Spinal cord (tissue), 10 donors: ENCODE data around the gene DHRS4. TPM values are rescaled to one million over a fixed set of nuclear protein-coding genes. Genes with fewer than 3 reads are reported as not detected.

ENCODE experiments used
- DNase-seq, 6 donors: peaks; one replicate each; pipeline versions ENCODE4 v3.0.0 to v3.0.0-alpha.2; 2013 to 2015; ENCODE audit warnings: low spot score in 6 of 6, low read depth in 4 of 6
- H3K27ac ChIP-seq: one replicate; pipeline ENCODE4 v1.5.1; 2013; ENCODE audit warnings: low read depth, low read length, control low read depth
- H3K27me3 ChIP-seq: one replicate; pipeline ENCODE4 v1.6.1; 2013; ENCODE audit warnings: low read length; ENCODE audit not compliant: control insufficient read depth, insufficient read depth
- H3K36me3 ChIP-seq: one replicate; pipeline ENCODE4 v1.6.1; 2013; ENCODE audit warnings: low read length; ENCODE audit not compliant: control insufficient read depth, insufficient read depth
- H3K4me1 ChIP-seq: one replicate; pipeline ENCODE4 v1.6.1; 2013; ENCODE audit warnings: low read length; ENCODE audit not compliant: control insufficient read depth, insufficient read depth
- H3K4me3 ChIP-seq: one replicate; pipeline ENCODE4 v1.5.1; 2013; ENCODE audit warnings: low read depth, low read length, control low read depth
- H3K9me3 ChIP-seq: one replicate; pipeline ENCODE4 v1.6.1; 2013; ENCODE audit warnings: low read length; ENCODE audit not compliant: control insufficient read depth, insufficient read depth
- WGBS: methylation state at CpG from one replicate; pipeline ENCODE4 v1.1.5; 2013; ENCODE audit warnings: missing lambda C conversion rate; ENCODE audit not compliant: insufficient coverage; 5-methylcytosine and 5-hydroxymethylcytosine counted together
- long read RNA-seq, 4 donors: transcript quantifications; one replicate each; lab custom pipeline, GENCODE V29; 2026
- polyA plus RNA-seq, 2 donors: library from polyadenylated mRNA; unstranded; fragments of 120-200 nt; gene quantifications; one replicate each; pipeline ENCODE4 v1.2.1, GENCODE V29; 2013; ENCODE audit not compliant: insufficient read length in 2 of 2
- total RNA-seq, 2 donors: library from RNA; depleted of rRNA in 1 of 2; stranded (reverse); fragments of 120-200 nt in 1 of 2; fragments of >200 nt in 1 of 2; gene quantifications; one replicate each; pipeline versions ENCODE4 v1.2.3 to v1.2.4, GENCODE V29; 2013 to 2014
- donor health status: healthy.

The DHRS4 gene
- 10 to 100 TPM; 14.1 to 19.9 TPM for total RNA-seq
- polyA plus RNA-seq: 10 to 100 TPM; 16.5 to 22.7 TPM
- long read RNA-seq, donor 1, transcript DHRS4-201 (8 exons, 1,443 nt): major isoform, 12 of 21 reads
- long read RNA-seq, donor 1, transcript DHRS4-203 (5 exons, 727 nt): minor isoform, 8 of 21 reads
- long read RNA-seq, donor 1, partial matches to known transcripts: 0 of 21 reads
- long read RNA-seq, donor 1, other reads (novel, unspliced or antisense): 0 of 21 reads
- long read RNA-seq, donor 2, partial matches to known transcripts: 0 of 4 reads
- long read RNA-seq, donor 2, other reads (novel, unspliced or antisense): 0 of 4 reads
- long read RNA-seq, donor 3, partial matches to known transcripts: 0 of 6 reads
- long read RNA-seq, donor 3, other reads (novel, unspliced or antisense): 0 of 6 reads
- long read RNA-seq, donor 4, transcript DHRS4-201 (8 exons, 1,443 nt): minor isoform, 9 of 38 reads
- long read RNA-seq, donor 4, transcript DHRS4-203 (5 exons, 727 nt): major isoform, 19 of 38 reads
- long read RNA-seq, donor 4, partial matches to known transcripts: 0 of 38 reads
- long read RNA-seq, donor 4, other reads (novel, unspliced or antisense): 5 of 38 reads

- peak; percentile 65 to 93 (median 74) for DNase-seq
- Histone ChIP-seq H3K27me3 (no peaks in the 10 kb centered on the region), H3K4me1 (peaks cover 23% of the 10 kb centered on the region), H3K4me3 (peak within 1 kb of the TSS; percentile 61), H3K9me3 (no peaks in the 10 kb centered on the region), H3K27ac (peak within 1 kb of the TSS; percentile 74), H3K36me3 (no peaks in the 10 kb centered on the region)
- WGBS: 1% methylated on average over 44 of the region's 44 CpGs
Observed at GRCh38 chr14:23953464-23954278, at the start of gene DHRS4. Gene DHRS4, plus strand, starts transcription at chr14:23953770. Its CDS starts 19 bp downstream, at chr14:23953789.

DNA sequence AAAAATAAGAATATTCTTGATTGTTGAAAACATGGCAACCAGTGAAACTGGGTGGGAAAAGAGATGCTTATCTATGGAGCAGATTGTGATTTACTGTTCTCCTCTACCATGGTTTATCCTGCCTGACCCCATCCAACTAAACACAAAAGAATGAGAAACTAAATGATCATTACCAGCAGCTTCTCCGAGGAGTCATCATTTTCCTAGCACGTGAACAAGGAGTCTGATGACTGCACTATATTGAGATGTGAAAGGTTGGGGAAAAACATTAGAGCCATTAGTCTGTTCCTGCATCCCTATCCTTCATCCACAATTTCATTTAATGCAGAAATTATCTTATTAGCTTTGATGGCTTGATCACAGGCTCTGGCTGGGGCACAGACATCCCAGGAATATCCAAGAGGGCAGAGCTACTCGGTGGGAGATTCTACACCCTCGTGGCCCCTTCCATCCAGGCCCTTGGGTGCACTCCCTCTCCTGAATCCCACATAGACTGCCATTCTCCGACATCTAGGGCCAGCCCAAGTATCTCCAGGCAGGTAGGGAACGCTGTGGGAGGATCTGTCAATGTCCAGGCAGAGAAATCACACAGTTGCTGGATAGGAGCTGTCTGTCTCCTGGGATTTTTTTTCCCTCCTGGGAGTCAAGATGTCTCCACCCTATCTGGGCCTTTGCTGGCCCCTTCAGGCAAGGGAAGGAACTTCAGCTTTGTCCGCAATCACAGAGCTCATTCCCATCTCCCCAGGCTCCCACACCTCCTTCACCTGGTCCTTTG lies 43.3 kb upstream of the DHRS4 start:
- Histone ChIP-seq H3K27me3 (no peaks in the 10 kb centered on the region), H3K4me3 (no peak overlapping the region), H3K27ac (no peak overlapping the region), H3K9me3 (no peaks in the 10 kb centered on the region), H3K4me1 (no peaks in the 10 kb centered on the region), H3K36me3 (no peaks in the 10 kb centered on the region)
- WGBS: 47% methylated on average over 5 of the region's 7 CpGs
- DNase-seq: peak in 2 of 6 donors; percentile 50 to 62

- Histone ChIP-seq H3K36me3 (no peaks in the 10 kb centered on the region), H3K27me3 (no peaks in the 10 kb centered on the region), H3K27ac (no peak overlapping the region), H3K9me3 (no peaks in the 10 kb centered on the region), H3K4me3 (no peak overlapping the region), H3K4me1 (no peaks in the 10 kb centered on the region)
- 78% methylated on average over 3 of the region's 3 CpGs for WGBS
- no peak for DNase-seq
Observed at GRCh38 chr14:23910876-23911210, 42.7 kb upstream of the DHRS4 start.

DNA sequence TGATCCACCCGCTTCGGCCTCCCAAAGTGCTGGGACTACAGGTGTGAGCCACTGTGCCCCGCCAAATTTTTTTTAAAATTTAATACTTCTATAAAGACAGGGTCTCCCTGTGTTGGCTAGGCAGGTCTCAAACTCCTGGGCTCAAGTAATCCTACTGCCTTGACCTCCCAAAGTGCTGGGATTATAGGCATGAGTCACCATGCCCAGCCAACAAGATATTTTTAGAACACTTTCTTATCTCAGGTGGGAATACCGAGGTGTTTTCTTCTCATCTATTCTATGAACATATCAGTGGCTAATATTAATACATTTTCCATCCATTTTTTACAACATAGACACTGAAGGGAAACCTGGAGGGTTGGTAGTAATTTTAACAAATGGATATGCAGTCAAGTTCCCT lies 38.0 kb upstream of the DHRS4 start:
- WGBS: 93% methylated on average over 3 of the region's 4 CpGs
- H3K27ac ChIP-seq: no peak overlapping the region
- no peaks in the 10 kb centered on the region for H3K36me3 ChIP-seq
- DNase-seq: no peak
- no peaks in the 10 kb centered on the region for H3K4me1 ChIP-seq
- no peak overlapping the region for H3K4me3 ChIP-seq
- H3K27me3 ChIP-seq: no peaks in the 10 kb centered on the region
- H3K9me3 ChIP-seq: no peaks in the 10 kb centered on the region

- no peak overlapping the region for H3K4me3 ChIP-seq
- H3K4me1 ChIP-seq: no peaks in the 10 kb centered on the region
- DNase-seq: peak in 1 of 6 donors; percentile 70
- WGBS: no CpG with 5 or more reads among the region's 3 CpGs
- no peak overlapping the region for H3K27ac ChIP-seq
- H3K9me3 ChIP-seq: no peaks in the 10 kb centered on the region
- H3K36me3 ChIP-seq: no peaks in the 10 kb centered on the region
- H3K27me3 ChIP-seq: no peaks in the 10 kb centered on the region
Observed at GRCh38 chr14:23916004-23916403, 37.6 kb upstream of the DHRS4 start.

DNA sequence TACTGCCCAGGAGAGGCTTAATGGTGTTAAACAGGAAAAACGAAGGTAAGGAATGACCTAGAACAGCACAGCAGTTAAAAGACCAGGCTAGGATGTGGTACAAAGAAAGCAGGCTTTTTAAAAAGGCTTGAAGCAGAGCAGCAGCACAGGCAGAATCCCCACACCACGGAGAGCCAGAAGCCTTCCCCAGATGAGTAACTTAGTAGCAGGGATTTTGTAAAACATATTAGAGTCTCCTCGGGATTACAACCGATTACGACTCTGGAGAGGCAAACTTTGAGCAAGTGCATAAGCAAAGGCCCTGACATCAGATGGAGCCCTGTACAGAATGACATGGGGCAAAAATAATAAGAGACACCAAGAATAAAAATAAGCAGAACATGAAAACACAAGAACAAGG lies 37.1 kb upstream of the DHRS4 start:
- Histone ChIP-seq H3K36me3 (no peaks in the 10 kb centered on the region), H3K9me3 (no peaks in the 10 kb centered on the region), H3K27ac (no peak overlapping the region), H3K27me3 (no peaks in the 10 kb centered on the region), H3K4me3 (no peak overlapping the region), H3K4me1 (no peaks in the 10 kb centered on the region)
- 79% methylated on average over 4 of the region's 5 CpGs for WGBS
- DNase-seq: no peak

DNA sequence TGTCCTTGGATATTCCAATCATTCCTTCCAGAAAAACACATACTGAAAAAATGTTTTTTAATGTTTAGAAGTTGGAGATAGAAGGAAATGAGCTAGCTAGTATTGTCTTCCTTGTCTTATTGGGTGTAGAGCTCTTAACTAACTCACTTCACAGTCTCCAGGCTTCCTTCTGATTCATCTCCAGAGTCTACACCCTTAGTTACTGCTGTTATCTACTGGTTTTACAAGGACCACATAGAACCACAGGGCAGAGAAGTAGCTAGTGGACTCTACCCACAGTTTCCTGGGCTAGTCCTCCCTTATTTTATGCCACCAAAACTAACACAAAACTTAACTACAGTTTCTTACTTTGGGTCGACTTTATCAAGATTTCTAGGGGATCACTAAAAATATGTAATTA lies 31.0 kb upstream of the DHRS4 start:
- Histone ChIP-seq H3K4me3 (no peak overlapping the region), H3K27ac (no peak overlapping the region), H3K27me3 (no peaks in the 10 kb centered on the region), H3K4me1 (no peaks in the 10 kb centered on the region), H3K9me3 (no peaks in the 10 kb centered on the region), H3K36me3 (no peaks in the 10 kb centered on the region)
- no CpG with 5 or more reads among the region's 1 CpG for WGBS
- no peak for DNase-seq

DNA sequence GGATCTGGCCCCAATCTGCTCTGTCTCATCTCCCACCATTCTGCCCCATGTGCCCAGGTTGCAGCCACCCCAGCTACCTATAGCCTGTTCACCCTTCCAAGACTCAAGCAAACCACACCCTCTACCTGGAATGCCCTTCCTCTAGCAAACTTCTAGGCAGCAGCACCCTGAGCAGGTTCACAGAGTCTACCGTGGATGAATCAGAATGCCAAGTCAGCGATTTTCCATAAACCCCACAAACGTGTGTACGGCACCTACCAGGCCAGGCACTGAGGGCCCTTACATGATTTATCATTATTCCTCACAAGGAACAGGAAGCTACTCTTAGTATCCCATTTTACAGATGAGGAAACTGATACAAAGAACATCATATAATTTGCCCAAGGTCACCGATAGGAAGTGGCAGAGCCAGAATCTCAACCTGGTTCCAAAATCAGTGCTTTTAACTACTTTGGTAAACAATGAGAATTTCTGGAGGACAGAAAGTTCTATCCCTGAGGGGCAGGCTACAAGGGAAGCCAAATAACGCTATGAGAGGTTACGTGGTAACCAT lies 28.0 kb upstream of the DHRS4 start:
- no peaks in the 10 kb centered on the region for H3K4me1 ChIP-seq
- 91% methylated on average over 5 of the region's 7 CpGs for WGBS
- H3K27me3 ChIP-seq: no peaks in the 10 kb centered on the region
- DNase-seq: no peak
- no peaks in the 10 kb centered on the region for H3K9me3 ChIP-seq
- no peak overlapping the region for H3K4me3 ChIP-seq
- no peaks in the 10 kb centered on the region for H3K36me3 ChIP-seq
- H3K27ac ChIP-seq: no peak overlapping the region

DNA sequence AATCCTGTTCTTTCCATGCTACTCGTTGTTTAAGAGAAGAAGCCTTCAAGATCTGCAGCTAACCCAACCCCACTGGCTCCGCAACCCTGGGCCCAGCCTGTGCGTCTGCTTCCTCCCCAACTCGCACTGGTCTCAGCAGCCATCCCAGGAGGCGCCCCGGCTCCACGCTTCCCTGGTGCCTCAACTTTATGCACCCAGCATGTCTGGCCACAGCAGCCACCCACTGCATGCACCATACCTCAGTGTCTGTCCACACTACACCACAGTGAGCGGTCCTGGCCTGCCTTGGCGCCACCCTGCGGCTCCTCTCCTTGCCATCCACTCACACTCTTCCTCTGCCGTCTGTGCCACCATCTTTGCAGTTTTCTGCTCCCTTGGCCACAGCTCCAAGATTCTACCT lies 27.0 kb upstream of the DHRS4 start:
- H3K9me3 ChIP-seq: no peaks in the 10 kb centered on the region
- WGBS: 93% methylated on average over 11 of the region's 11 CpGs
- H3K27ac ChIP-seq: no peak overlapping the region
- H3K36me3 ChIP-seq: no peaks in the 10 kb centered on the region
- no peak overlapping the region for H3K4me3 ChIP-seq
- DNase-seq: no peak
- no peaks in the 10 kb centered on the region for H3K4me1 ChIP-seq
- H3K27me3 ChIP-seq: no peaks in the 10 kb centered on the region
